ENCODE data around the gene SPSB4. TPM values are rescaled to one million over a fixed set of nuclear protein-coding genes. Genes with fewer than 3 reads are reported as not detected.

The SPSB4 gene
- total RNA-seq, 1 donor from 2014 or later: 0.47 TPM

Other genes starting within 250 kb of the SPSB4 start
- gene SLC25A36, start 109.5 kb upstream of the SPSB4 start, total RNA-seq: 80.7 TPM
- 26.3 TPM for gene PXYLP1, start 180.5 kb downstream of the SPSB4 start, total RNA-seq